Stimulated activated CD8-positive, alpha-beta memory T cell treated with anti-CD3 and anti-CD28 coated beads, Interleukin-12 subunit alpha, Interleukin-12 subunit beta, amount 100 ng/mL, for 24 hours (primary cell): ENCODE data around the gene APOL1.
A peak's percentile ranks its signal among the peaks of the same experiment; 100 is the strongest.
"Not testable (repeated sequence)": the region's sequence is repeated elsewhere in the genome, so short reads cannot be mapped to it uniquely, and the experiment has no call there.

Experiments used
- DNase-seq: peaks from one replicate; pipeline ENCODE4 v3.0.0-alpha.2; 2020; ENCODE audit errors: extremely low read depth

APOL1 gene

DNA sequence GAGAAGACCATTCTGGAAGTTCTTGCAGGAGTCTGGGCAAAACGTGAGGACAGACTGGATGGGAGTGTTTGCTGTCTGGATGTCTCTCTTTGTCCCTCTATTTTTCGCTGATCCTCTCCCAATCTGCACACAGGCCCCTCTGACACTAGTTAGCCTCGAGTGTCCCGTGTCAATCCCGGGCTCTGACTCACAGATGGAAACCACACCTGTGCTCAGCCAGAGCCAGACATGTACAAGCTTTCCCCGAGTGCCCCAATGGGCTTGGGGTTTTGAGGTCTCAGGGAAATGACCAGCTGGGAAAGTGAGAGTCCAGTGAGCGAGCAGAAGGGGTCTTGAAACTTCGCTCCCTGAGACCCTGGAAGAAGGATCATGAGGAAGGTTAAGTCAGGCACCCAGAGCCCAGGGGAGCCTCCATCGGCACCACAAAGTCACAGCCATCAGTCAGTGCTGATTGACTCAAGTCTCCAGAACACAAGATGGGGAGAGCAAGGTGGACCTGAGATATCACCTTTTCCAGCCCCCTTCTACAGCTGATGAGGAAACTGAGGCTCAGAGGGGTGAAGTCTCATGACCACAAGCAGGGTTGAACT, 27.5 kb upstream of the APOL1 start:
- no peak for DNase-seq

DNA sequence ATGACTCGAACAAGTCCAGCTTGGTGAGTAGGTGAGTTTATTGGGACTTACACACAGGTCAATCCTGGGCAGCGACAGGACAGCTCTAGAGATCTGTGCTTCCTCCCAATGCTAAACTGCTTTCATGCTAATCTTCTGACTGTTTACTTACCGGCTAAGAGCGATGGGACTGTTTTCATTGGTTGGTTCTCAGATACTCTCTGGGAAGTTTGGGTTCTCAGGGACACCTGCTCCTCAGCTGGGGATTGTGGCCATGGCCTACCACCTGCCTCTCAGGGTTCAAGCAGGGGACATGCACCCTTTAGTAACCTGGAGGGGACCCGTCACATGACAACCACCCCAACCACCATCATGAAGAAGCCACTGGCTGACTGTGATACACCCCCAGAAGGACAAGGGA, 26.7 kb upstream of the APOL1 start:
- DNase-seq = no peak

DNA sequence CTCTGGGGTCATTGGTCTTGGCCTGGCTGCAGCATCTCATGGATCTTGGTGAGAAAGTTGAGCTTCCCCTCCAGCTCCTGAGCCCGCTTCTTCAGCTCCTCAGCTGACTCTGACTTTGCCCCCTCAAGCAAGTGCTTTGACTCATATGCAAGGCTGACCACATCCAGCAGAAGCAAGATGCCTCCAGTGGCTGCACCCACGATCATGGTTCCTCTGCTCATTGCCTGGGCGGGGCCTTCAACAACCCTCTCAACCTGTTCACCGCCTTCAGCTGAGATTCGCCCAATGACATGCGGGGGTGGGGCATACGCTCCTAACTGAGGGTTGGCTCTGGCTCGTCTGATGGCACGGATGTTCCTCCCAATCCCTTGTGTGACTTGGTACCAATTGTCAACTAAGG, 25.5 kb upstream of the APOL1 start:
- DNase-seq = no peak

- no peak for DNase-seq
Measured at GRCh38 chr22:36227806-36228205, 25.1 kb upstream of the APOL1 start.

DNA sequence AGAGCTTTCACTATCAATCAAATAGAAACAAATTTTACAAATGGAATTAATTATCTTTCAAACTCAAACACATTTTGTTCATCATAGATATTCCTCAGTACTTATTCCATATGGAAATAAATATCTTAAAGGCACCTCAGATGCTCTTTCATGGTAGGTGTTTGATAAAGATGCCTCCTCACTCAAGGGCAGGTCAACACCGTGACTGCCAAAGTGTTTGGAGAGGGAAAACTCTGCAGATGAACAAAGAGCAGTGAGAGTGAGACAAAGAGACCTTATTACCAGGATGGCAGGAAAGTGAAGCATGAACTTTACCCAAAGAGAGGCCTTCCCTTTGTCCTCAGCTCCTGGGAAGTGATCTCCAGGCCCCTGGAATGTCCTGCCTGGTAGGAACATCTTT, 24.6 kb upstream of the APOL1 start:
- DNase-seq = not testable (repeated sequence)

DNA sequence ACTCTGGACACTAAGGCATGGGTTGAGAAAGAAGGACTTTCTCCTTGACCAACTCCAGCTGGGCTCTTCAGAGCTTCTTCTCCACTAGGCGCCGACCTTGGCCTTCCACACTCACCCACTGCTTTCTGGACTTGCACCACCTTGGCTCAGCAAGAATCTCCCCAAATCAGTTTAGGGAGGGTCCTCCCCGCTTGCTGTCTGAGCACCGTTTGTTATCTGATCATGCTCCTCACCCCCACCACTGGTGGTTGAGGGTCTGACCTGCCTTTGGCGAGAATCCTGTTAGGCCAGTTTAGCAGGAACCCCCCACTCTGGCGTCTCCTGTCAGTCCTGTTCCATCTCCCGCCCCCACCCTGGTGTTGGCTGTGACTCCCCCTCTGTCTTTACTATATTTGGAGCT, 24.0 kb upstream of the APOL1 start:
- no peak for DNase-seq

GRCh38 chr22:36229649-36230048, 23.3 kb upstream of the APOL1 start:
- not testable (repeated sequence) for DNase-seq

- not testable (repeated sequence) for DNase-seq
Measured at GRCh38 chr22:36231051-36231450, 21.9 kb upstream of the APOL1 start.

DNA sequence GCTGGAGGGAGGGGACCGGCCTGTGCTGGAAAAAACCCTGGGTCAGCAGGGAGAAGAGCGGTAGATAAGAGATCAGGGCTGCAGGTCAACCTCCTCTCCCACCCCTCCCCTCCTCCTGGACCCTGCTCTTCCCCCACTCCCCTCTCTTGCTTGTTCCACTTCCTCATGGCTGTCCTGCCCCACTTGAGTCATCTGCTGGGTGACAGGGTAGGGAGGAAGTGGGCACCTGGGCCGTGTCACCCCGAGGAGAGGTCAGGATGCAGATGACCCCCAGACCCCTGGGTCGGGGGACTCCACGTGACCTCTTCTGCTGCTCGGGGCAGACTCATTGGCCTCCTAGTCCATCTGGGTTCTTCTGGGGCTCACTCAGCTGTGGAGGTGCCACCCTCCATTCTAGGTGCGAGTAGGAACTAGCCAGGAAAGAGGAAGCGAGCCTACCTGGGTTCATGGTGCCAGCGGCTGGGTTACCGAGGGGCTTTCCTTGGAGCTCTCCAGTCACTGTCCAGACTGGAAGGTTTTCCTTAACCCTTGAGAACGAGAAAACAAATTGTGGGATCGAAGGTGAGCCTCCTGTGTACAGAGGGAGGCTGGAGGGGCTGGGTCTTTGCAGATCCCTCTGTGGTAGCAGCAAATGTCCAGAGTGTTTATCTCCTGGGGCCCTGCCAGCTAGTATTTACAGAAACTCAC, 20.1 kb upstream of the APOL1 start:
- no peak for DNase-seq

GRCh38 chr22:36233796-36234195, 19.1 kb upstream of the APOL1 start:
- DNase-seq = no peak

- no peak for DNase-seq
Measured at GRCh38 chr22:36234213-36234612, 18.7 kb upstream of the APOL1 start.

DNA sequence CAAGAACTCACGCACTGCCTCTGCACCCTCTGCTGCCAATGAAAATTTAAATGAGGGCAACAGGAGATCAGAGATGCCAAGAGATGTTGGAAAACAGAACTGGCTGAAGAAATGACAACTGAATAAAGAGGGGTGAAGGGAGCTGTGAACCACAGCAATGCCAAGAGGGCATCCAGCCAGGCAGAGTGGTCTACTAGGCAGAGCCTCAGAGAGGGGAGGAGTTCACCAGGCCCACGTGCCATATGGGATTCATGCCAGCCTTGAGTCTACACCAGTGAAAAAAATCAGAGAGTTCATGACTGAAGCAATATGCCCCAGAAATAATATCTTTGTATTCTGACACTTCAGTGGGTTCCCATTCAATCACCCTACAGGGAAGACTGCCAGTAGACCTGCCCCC, 18.0 kb upstream of the APOL1 start:
- no peak for DNase-seq

GRCh38 chr22:36235585-36235984, 17.3 kb upstream of the APOL1 start:
- DNase-seq = no peak

- no peak for DNase-seq
Measured at GRCh38 chr22:36236388-36237319, 16.3 kb upstream of the APOL1 start.

DNA sequence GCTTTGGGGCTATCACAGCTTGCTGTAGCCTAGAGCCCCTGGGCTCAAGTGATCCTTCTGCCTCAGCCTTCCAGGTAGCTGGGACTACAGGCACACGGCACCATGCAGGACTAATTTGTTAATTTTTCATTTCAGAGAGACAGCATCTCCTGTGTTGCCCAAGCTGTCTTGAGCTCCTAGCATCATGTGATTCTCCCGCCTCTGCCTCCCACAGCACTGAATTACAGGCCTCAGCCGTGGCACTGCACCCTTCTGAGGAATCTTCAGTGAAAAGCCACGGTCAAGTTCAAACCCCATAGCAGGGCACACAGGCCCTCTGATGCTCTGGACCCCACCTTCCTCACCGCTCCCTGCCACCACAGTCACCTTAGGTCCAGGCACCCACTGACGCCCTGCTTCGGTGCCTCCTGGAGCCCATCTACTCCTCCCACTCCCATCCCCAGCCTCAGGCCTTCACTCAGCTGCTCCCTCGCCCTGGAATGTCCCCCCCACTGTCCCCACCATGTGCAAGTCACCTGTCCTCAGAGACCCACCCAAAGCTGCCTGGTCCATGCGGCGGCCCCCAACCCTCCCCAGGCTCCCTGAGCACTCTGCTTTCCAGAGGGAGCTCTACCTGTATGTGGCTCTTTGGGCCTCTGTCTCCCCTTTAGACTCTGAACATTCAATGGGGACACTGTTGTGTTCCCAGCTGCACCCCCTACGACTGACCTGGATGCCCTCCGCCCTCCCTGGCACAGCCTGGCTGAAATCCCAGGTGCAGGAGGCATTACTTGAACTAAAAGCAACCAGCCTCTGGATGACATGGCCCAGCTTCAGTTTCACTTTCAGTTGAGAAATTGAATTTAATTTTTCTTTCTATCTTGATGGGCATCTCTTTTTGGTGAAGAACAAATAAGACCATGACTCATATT, 15.2 kb upstream of the APOL1 start:
- DNase-seq = no peak

DNA sequence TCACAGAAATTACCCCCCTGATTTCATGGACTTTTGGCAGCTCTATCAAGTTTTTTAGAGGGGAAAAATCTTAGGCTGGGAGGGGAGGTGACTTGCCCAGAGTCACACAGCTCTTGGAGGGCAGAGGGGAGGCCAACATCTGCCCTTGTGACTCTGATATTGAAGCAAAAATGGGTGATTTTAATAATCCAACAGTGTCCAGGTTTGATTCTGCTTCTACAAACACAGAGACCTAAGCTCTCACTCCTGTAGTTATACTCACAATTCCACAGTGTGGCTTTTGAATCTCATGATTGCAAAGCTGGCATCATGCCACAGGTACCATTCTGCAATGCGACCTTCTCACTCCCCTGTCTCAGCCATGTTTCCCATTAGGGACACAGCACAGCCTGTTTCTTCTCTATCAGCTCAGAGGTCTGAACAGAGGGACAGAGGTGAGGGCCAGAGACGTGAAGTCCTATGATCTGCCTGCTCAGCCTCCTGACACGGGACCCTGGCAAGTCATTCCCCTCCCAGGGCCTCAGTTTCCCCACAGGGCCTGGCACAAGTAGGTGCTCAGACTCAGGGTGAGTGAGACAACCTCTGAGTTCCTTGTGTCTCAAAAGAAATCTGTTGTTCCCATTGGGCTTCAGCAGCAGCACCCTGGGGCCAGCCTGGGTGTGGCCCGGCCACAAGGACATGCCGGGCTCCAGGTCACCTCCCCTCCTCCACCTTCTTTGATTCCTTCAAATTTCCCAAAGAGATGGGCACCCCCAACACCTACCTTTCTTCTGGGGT, 14.4 kb upstream of the APOL1 start:
- no peak for DNase-seq

DNA sequence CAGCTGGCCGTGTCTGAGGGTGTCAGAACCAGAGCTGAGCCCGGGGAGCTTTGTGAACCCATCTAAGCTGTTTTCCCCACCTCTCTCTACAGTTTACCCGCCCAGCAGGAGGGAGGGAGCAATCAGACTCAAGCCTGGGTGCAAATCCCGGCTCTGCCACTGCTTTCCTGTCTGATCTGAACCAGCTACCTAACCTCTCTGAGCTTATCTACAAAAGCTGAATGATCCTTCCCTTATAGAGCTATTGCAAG, 13.9 kb upstream of the APOL1 start:
- no peak for DNase-seq

DNA sequence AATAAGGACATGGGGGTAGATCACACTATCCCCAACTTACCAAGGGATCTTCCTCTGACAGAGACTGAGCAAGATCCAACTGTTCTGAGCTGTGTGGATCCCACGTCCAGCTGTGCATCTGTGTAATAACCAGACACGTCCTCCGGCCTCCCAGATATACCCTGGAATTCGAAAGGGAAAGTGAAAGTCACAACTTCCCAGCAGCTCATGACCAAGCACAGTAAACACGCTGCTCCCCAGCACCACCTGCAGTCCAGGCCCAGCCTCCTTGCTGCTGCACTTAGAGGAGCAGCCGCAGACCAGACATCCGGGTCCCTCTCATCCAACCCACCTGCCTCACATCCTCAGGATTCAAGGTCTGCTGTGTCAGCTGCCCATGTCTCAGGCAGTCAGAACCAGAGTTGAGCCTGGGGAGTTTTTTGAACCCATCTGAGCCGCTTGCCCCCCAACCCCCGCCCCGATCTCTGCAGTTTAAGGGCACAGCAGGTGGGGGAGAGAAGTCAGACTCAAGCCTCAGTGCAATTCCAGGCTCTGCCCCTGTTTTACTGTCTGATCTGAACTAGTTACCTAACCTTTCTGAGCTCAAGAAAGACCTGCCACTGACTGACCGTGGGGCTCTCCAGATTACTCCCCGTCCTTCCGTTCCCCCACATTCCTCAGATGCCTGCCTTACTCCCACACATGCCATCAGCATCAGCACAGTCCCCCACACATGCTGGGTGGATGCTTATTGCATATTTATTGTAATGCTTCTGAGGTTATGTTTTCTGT, 13.3 kb upstream of the APOL1 start, which contains the start of gene APOL2:
TSS of gene APOL2 (minus strand) at position 127 of the 771 bp plus-strand sequence. CDS start 6,365 bp downstream, outside the sequence.
- peak; percentile 65 for DNase-seq

DNA sequence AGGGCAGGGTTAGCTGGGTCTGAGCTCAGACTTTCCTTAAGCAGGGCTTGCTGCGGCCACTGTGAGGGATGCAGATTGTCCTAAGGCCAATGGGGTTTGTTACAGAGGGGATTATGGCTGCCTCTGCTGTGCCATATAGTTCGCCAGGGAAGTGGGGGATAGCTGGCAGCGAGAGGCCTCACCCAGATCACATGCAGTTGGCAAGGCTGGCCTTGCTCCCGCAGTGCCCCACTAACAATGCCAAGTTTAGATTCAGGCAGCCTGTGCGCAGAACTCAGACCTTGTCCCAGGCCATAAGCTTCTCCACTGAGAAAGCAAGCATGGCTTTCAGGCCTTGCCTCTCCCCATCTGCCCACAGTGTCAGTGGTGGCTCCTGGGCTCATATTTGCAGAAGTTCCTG, 8.9 kb upstream of the APOL1 start:
- no peak for DNase-seq
